Upper lobe of left lung (tissue), 6 donors: Measurements from ENCODE around the gene CUL9. TPM values are rescaled to one million over a fixed set of nuclear protein-coding genes. Genes with fewer than 3 reads are reported as not detected.

Experiments
- ATAC-seq, 2 donors: fragments of 200-7000 bp; cut with Tn5 transposase; one replicate each; pipeline ENCODE4 v1.9.1; 2022; ENCODE audit warnings: mild to moderate bottlenecking in 2 of 2, moderate library complexity in 2 of 2; ENCODE audit not compliant: low FRiP score in 2 of 2
- DNase-seq, 2 donors: peaks; one replicate each; pipeline ENCODE4 v3.0.0-alpha.2; 2019 to 2020
- H3K27ac ChIP-seq, 4 donors: fragments of 200-600 bp; sonication (generic); one replicate each; pipeline ENCODE4 v1.5.1; 2016 to 2019
- H3K27me3 ChIP-seq, 4 donors: fragments of 200-600 bp; sonication (generic); one replicate each; pipeline ENCODE4 v1.5.1; 2017 to 2019
- H3K36me3 ChIP-seq, 4 donors: fragments of 200-600 bp; sonication (generic); one replicate each; pipeline ENCODE4 v1.5.1; 2016 to 2019
- H3K4me1 ChIP-seq, 4 donors: fragments of 200-600 bp; sonication (generic); one replicate each; pipeline ENCODE4 v1.5.1; 2018 to 2019
- H3K4me3 ChIP-seq, 4 donors: fragments of 200-600 bp; sonication (generic); one replicate each; pipeline ENCODE4 v1.5.1; 2017 to 2019; ENCODE audit warnings: mild to moderate bottlenecking in 2 of 4, moderate library complexity in 1 of 4
- H3K9me3 ChIP-seq, 4 donors: fragments of 200-600 bp; sonication (generic); one replicate each; pipeline ENCODE4 v1.5.1; 2018 to 2019
- CTCF ChIP-seq, 6 experiments: fragments of 450-650 bp in 4 of 6; fragments of 200-600 bp in 2 of 6; sonication (generic) in 2 of 6; IDR thresholded peaks; one replicate each; pipeline ENCODE4 v1.5.1; 2016 to 2019; ENCODE audit warnings: antibody characterized with exemption in 6 of 6
- EP300 ChIP-seq, 4 donors: sonication (generic); formaldehyde crosslinking; IDR thresholded peaks; one replicate each; pipeline ENCODE4 v1.5.1; 2017; ENCODE audit warnings: antibody characterized with exemption in 4 of 4, control low read depth in 2 of 4
- POLR2A ChIP-seq, 4 donors: fragments of 450-650 bp; IDR thresholded peaks; one replicate each; pipeline ENCODE4 v1.5.1; 2016 to 2017; ENCODE audit warnings: antibody characterized with exemption in 4 of 4, mild to moderate bottlenecking in 2 of 4
- POLR2AphosphoS5 ChIP-seq, 2 donors: sonication (generic); formaldehyde crosslinking; IDR thresholded peaks; one replicate each; pipeline ENCODE4 v1.5.1; 2017; ENCODE audit warnings: antibody characterized with exemption in 2 of 2
- WGBS, 2 donors: methylation state at CpG; one replicate each; pipeline ENCODE4 v1.1.5; 2017 to 2018; 5-methylcytosine and 5-hydroxymethylcytosine counted together
- total RNA-seq, 6 donors: library from RNA; depleted of rRNA in 4 of 6; stranded (reverse); fragments of >200 nt in 4 of 6; gene quantifications; one replicate each; pipeline versions ENCODE4 v1.1.0 to v1.2.1, GENCODE V29; 2016 to 2021
- donor health status: DM: no; HTN: no; CAD: no; lungs with moderate emphysema.
- donor health status: DM: no; HTN: yes; CAD: no; lungs with severe emphysema.

CUL9 gene
- total RNA-seq, 6 donors from 2014 or later, result 26.9 to 105 (median 47.5) TPM

GRCh38 chr6:43216200-43216599, 34.2 kb downstream of the CUL9 start:
- Histone ChIP-seq H3K4me1 (no peaks in the 10 kb centered on the region), H3K9me3 (no peaks in the 10 kb centered on the region), H3K27me3 (no peaks in the 10 kb centered on the region), H3K36me3 (peaks cover 0 to 52% (median 37%) of the 10 kb centered on the region in 4 donors), H3K4me3 (no peak overlapping the region), H3K27ac (no peak overlapping the region)
- ATAC-seq (no peak), DNase-seq (peak in 1 of 2 donors; percentile 43)
- 83 to 93% methylated on average over 5 to 12 of the region's 12 CpGs for WGBS, 2 donors
- TF ChIP-seq EP300 (IDR thresholded peaks at IDR 0.05) (no peak), POLR2A (IDR thresholded peaks at IDR 0.05) (no peak), CTCF (IDR thresholded peaks at IDR 0.05) (no peak), POLR2AphosphoS5 (IDR thresholded peaks at IDR 0.05) (no peak)

GRCh38 chr6:43217351-43217750, 35.4 kb downstream of the CUL9 start:
- H3K27ac ChIP-seq, result no peak overlapping the region
- peaks cover 0 to 58% (median 42%) of the 10 kb centered on the region in 4 donors for H3K36me3 ChIP-seq
- no peak overlapping the region for H3K4me3 ChIP-seq
- no peaks in the 10 kb centered on the region for H3K4me1 ChIP-seq
- ATAC-seq (no peak), DNase-seq (peak in 1 of 2 donors; percentile 46)
- no peak for TF ChIP-seq POLR2AphosphoS5 (IDR thresholded peaks at IDR 0.05)
- TF ChIP-seq EP300 (IDR thresholded peaks at IDR 0.05), result no peak
- no peak for TF ChIP-seq POLR2A (IDR thresholded peaks at IDR 0.05)
- TF ChIP-seq CTCF (IDR thresholded peaks at IDR 0.05), result no peak
- 68 to 79% methylated on average over 5 of the region's 5 CpGs for WGBS, 2 donors
- no peaks in the 10 kb centered on the region for H3K9me3 ChIP-seq
- no peaks in the 10 kb centered on the region for H3K27me3 ChIP-seq

- no peak overlapping the region for H3K4me3 ChIP-seq
- no peaks in the 10 kb centered on the region for H3K27me3 ChIP-seq
- H3K9me3 ChIP-seq, result no peaks in the 10 kb centered on the region
- TF ChIP-seq EP300 (IDR thresholded peaks at IDR 0.05), result no peak
- no peak for TF ChIP-seq POLR2A (IDR thresholded peaks at IDR 0.05)
- no peak for TF ChIP-seq CTCF (IDR thresholded peaks at IDR 0.05)
- TF ChIP-seq POLR2AphosphoS5 (IDR thresholded peaks at IDR 0.05), result no peak
- ATAC-seq (no peak), DNase-seq (no peak)
- 97 to 100% methylated on average over 3 of the region's 3 CpGs for WGBS, 2 donors
- peaks cover 0 to 4% (median under 1%) of the 10 kb centered on the region in 4 donors for H3K4me1 ChIP-seq
- H3K36me3 ChIP-seq, result peaks cover 0 to 72% (median 48%) of the 10 kb centered on the region in 4 donors
- H3K27ac ChIP-seq, result no peak overlapping the region
These were observed 37.1 kb downstream of the CUL9 start for GRCh38 chr6:43219119-43219518.

- Histone ChIP-seq H3K27ac (no peak overlapping the region), H3K9me3 (no peaks in the 10 kb centered on the region), H3K4me3 (no peak overlapping the region), H3K27me3 (no peaks in the 10 kb centered on the region), H3K36me3 (peaks cover 0 to 74% (median 46%) of the 10 kb centered on the region in 4 donors), H3K4me1 (peaks cover 0 to 8% (median 7%) of the 10 kb centered on the region in 4 donors)
- ATAC-seq (no peak), DNase-seq (no peak)
- WGBS, 2 donors, result 92 to 93% methylated on average over 7 of the region's 7 CpGs
- no peak for TF ChIP-seq POLR2AphosphoS5 (IDR thresholded peaks at IDR 0.05)
- TF ChIP-seq POLR2A (IDR thresholded peaks at IDR 0.05), result no peak
- TF ChIP-seq EP300 (IDR thresholded peaks at IDR 0.05), result no peak
- TF ChIP-seq CTCF (IDR thresholded peaks at IDR 0.05), result no peak
These were observed 37.8 kb downstream of the CUL9 start for GRCh38 chr6:43219814-43220213.

GRCh38 chr6:43220439-43220951, 38.5 kb downstream of the CUL9 start:
- peak in 1 of 2 donors; percentile 70 for DNase-seq
- ATAC-seq, result no peak
- Histone ChIP-seq H3K36me3 (peaks cover 0 to 68% (median 40%) of the 10 kb centered on the region in 4 donors), H3K27ac (no peak overlapping the region), H3K4me3 (no peak overlapping the region), H3K9me3 (no peaks in the 10 kb centered on the region), H3K27me3 (no peaks in the 10 kb centered on the region), H3K4me1 (peaks cover 0 to 8% (median 7%) of the 10 kb centered on the region in 4 donors)
- no peak for TF ChIP-seq POLR2A (IDR thresholded peaks at IDR 0.05)
- TF ChIP-seq CTCF (IDR thresholded peaks at IDR 0.05), result no peak
- TF ChIP-seq POLR2AphosphoS5 (IDR thresholded peaks at IDR 0.05), result no peak
- TF ChIP-seq EP300 (IDR thresholded peaks at IDR 0.05), result no peak
- WGBS, 2 donors, result 96 to 97% methylated on average over 11 to 16 of the region's 16 CpGs
